GM12874 (cell line): ENCODE results near the gene ZNHIT2.

Source experiments
- TF ChIP-seq, protein P1 (sequence below): IDR thresholded peaks from 2 replicates; pipeline ENCODE4 v1.5.1; 2011; ENCODE audit warnings: low read depth, mild to moderate bottlenecking, control low read depth, low read length, moderate library complexity; ENCODE audit not compliant: insufficient read depth

The ZNHIT2 gene

DNA sequence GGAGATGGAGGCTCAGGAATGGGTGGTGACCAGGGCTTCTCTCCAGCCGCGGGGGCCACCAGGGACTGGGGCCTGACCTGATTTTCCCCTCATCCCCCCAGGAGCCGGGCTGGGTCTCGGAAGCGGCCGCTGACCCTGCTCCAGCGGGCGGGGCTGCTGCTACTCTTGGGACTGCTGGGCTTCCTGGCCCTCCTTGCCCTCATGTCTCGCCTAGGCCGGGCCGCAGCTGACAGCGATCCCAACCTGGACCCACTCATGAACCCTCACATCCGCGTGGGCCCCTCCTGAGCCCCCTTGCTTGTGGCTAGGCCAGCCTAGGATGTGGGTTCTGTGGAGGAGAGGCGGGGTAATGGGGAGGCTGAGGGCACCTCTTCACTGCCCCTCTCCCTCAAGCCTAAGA, 29.7 kb downstream of the ZNHIT2 start:
- TF ChIP-seq, protein P1, sequence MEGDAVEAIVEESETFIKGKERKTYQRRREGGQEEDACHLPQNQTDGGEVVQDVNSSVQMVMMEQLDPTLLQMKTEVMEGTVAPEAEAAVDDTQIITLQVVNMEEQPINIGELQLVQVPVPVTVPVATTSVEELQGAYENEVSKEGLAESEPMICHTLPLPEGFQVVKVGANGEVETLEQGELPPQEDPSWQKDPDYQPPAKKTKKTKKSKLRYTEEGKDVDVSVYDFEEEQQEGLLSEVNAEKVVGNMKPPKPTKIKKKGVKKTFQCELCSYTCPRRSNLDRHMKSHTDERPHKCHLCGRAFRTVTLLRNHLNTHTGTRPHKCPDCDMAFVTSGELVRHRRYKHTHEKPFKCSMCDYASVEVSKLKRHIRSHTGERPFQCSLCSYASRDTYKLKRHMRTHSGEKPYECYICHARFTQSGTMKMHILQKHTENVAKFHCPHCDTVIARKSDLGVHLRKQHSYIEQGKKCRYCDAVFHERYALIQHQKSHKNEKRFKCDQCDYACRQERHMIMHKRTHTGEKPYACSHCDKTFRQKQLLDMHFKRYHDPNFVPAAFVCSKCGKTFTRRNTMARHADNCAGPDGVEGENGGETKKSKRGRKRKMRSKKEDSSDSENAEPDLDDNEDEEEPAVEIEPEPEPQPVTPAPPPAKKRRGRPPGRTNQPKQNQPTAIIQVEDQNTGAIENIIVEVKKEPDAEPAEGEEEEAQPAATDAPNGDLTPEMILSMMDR, result no peak

DNA sequence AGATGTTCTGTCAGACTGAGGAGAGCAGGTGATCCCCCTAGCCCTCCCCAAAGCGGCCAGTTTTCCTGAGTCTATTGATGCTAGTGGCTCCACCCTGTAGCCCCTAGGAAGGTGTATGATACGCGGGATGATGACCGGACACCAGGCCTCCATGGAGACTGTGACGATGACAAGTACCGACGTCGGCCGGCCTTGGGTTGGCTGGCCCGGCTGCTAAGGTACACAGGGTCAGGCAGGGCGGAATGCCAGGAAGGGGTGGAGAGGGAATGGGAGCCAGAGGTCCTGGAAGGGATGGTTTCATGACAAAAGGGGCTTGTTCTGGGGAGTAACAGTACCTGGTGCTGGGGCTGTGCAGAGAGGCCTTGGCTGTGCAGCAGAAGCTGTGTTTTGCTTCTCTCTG, 30.3 kb downstream of the ZNHIT2 start:
- TF ChIP-seq, protein P1, result no peak

DNA sequence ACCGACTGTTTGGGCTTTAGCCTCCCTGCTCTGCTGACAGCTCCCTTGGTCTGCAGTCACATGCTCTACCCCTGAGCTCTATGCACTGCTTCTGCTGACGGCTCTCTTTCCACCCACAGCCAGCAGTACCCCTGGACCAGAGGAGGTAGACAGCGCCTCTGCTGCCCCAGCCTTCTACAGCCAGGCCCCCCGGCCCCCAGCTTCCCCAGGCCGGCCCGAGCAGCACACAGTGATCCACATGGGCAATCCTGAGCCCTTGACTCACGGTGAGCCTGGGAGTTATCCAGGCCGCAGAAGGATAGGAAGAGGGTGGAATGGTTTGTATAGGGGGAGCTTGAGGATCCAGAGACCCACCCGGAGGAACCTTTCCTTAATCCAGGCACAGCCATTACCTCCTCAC, 30.7 kb downstream of the ZNHIT2 start:
- TF ChIP-seq, protein P1, result no peak

DNA sequence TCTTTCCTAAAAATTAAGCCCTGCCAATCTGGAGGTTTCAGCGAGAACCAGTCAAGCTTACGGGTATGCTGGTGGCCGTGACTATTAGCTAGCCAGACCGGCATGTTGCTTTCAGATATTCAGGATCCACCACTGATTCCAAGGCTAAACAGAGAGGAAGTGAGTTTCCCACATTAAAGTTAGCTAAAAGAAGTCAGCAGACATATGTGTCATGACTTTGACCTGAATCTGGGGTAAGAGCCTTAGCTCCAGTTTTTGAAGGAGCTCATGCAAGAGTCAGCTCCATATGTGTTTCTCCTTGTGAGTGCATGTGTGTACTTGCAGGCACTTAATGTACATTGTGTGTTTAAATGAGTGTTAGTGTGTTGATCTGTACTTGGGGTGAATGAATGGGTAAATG, 32.1 kb downstream of the ZNHIT2 start:
- TF ChIP-seq, protein P1, result no peak

- TF ChIP-seq, protein P1, result no peak
Observed at GRCh38 chr11:65084598-65085375, 32.7 kb downstream of the ZNHIT2 start.

DNA sequence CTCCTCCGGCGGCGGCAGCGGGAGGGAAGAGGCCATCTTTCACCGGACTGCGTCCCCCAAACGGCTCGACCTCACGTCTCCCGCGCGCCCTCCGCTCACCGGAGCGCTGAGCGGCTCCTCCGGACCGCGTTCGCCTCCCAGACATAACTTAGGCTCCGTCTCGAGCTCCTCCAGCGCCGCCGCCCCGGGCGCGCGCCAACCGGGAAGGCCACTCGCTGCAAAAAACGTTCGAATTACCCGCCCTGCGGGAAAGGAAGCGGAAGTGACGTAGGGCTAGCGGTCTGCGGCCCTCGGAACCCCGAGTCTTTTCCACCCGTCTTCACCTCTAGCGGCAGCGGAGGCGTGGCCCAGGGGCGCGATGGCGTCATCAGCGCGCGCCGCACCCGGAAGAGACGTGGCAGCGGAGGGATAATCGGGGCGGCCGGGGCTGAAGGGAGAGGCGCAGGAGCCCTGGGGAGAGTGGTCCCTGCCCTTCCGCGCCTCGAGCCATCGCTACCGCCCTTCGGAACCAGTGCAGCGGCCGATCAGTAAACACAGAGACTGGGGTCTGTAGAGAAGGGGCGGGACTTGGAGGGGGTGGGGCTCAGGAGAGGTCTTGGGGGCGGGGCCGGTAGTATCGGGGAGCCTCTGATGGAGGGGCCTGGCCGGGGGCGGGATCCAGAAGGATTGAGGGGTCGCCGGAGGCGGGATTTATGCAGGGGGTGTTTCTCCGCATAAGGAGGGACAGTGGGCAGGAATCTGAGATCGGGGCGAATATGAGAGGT, 33.5 kb downstream of the ZNHIT2 start, which contains the start of the genes CDCA5 and ZFPL1:
TSS of gene CDCA5 (minus strand) at position 207 of the 764 bp plus-strand sequence. CDS start at position 145, 62 bp downstream.
TSS of gene ZFPL1 (plus strand) at position 389 of the 764 bp plus-strand sequence. CDS start 477 bp downstream, outside the sequence.
- TF ChIP-seq, protein P1, result no peak

DNA sequence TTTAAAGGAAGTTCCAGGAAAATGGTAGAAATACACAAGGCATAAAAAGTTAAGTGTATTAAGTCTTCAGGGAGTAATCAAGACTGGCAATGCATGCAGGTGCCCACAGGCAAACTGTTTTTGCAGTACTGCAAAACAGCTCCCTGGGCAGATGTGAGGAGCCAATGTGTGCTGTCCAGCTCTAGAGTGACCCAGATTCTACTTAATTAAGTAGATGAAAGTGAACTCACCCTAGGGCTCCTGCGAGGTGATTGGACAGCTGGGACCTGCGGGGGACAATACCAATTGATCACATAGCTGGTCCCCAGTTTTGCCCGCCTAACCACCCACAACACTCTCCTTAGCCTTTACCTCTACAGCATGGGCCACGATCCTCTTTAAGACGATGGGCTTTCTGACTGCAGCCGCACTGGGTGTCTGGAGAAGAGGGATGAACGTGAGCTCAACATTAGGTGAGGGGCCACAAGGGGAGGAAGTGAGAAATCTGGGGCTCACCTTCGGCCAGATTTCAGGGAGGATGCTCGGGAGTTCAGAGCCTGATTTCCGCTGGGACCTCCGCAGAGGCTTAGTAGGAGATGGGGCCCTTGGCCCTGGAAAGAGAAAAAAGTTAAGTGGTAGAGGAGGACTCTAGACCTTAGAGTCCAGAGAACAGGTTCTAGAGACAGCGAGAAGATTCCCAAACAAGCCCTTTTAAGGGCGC, 34.2 kb downstream of the ZNHIT2 start:
- TF ChIP-seq, protein P1, result no peak
